Calu3 (cell line): ENCODE results near the gene ANXA3. TPM values are rescaled to one million over a fixed set of nuclear protein-coding genes. Genes with fewer than 3 reads are reported as not detected.

Source experiments
- BruUV-seq: library from RNA; stranded (reverse); fragments of 400-500 nt; replicated peaks from 2 replicates; lab custom pipeline; 2021; lab: Mats Ljungman, UMichigan
- CTCF ChIA-PET: fragments of 300-600 bp; sonication (Branson Sonifier 250); formaldehyde crosslinking; loops from one replicate; lab custom pipeline; 2022; ENCODE audit warnings: antibody characterized with exemption; lab: Charles Lee
- DNase-seq: peaks from one replicate; pipeline ENCODE4 v3.0.0; 2022
- H3K27ac Mint-ChIP-seq: one replicate; pipeline ENCODE4 v1.8.0; 2022; ENCODE audit warnings: mixed read lengths; ENCODE audit not compliant: unreplicated experiment
- H3K27me3 Mint-ChIP-seq: one replicate; pipeline ENCODE4 v1.8.0; 2022; ENCODE audit warnings: mixed read lengths; ENCODE audit not compliant: unreplicated experiment
- H3K36me3 Mint-ChIP-seq: one replicate; pipeline ENCODE4 v1.8.0; 2022; ENCODE audit warnings: mild to moderate bottlenecking, moderate library complexity, mixed read lengths; ENCODE audit not compliant: insufficient read depth, unreplicated experiment
- H3K4me1 Mint-ChIP-seq: one replicate; pipeline ENCODE4 v1.8.0; 2022; ENCODE audit warnings: mild to moderate bottlenecking, low read depth, mixed read lengths; ENCODE audit not compliant: unreplicated experiment
- H3K4me3 Mint-ChIP-seq: one replicate; pipeline ENCODE4 v1.8.0; 2022; ENCODE audit warnings: mild to moderate bottlenecking, low read depth, moderate library complexity, mixed read lengths; ENCODE audit not compliant: unreplicated experiment
- H3K9me3 Mint-ChIP-seq: one replicate; pipeline ENCODE4 v1.8.0; 2022; ENCODE audit warnings: low read depth, mixed read lengths; ENCODE audit not compliant: unreplicated experiment
- CTCF ChIP-seq: fragments of 200-600 bp; IDR thresholded peaks from one replicate; pipeline ENCODE4 v1.8.0; 2022; ENCODE audit warnings: antibody characterized with exemption; ENCODE audit not compliant: unreplicated experiment
- intact Hi-C: fragments of 100-400 bp; cut with micrococcal nuclease; formaldehyde crosslinking; loops from one replicate; pipeline ENCODE4 v1.10.0; 2022; ENCODE audit not compliant: unreplicated experiment
- total RNA-seq: library from RNA; stranded (reverse); gene quantifications from 2 replicates; pipeline ENCODE4 v1.2.3, GENCODE V29; 2022

ANXA3 gene
- total RNA-seq, 1 experiment from 2014 or later, result 188 TPM

GRCh38 chr4:78599147-78599546 lies 47.6 kb downstream of the ANXA3 start:
- Mint-ChIP-seq H3K4me3 (no peak overlapping the region), H3K36me3 (peaks cover 67% of the 10 kb centered on the region), H3K4me1 (peaks cover 11% of the 10 kb centered on the region), H3K27ac (no peak overlapping the region), H3K27me3 (no peaks in the 10 kb centered on the region), H3K9me3 (no peaks in the 10 kb centered on the region)
- no peak for TF ChIP-seq CTCF
- no TSS peak for BruUV-seq
- CTCF ChIA-PET, result no interaction called here
- no peak for DNase-seq
- intact Hi-C loops, result no loop called here

GRCh38 chr4:78599931-78600375 lies 48.4 kb downstream of the ANXA3 start:
- no TSS peak for BruUV-seq
- Mint-ChIP-seq H3K9me3 (no peaks in the 10 kb centered on the region), H3K27ac (no peak overlapping the region), H3K4me3 (no peak overlapping the region), H3K4me1 (peaks cover 11% of the 10 kb centered on the region), H3K36me3 (peaks cover 63% of the 10 kb centered on the region), H3K27me3 (no peaks in the 10 kb centered on the region)
- CTCF ChIA-PET, result no interaction called here
- TF ChIP-seq CTCF, result no peak
- DNase-seq, result no peak
- intact Hi-C loops, result no loop called here

GRCh38 chr4:78601013-78601412 lies 49.4 kb downstream of the ANXA3 start:
- intact Hi-C loops, result no loop called here
- no peak overlapping the region for H3K4me3 Mint-ChIP-seq
- peaks cover 3% of the 10 kb centered on the region for H3K4me1 Mint-ChIP-seq
- no peaks in the 10 kb centered on the region for H3K27me3 Mint-ChIP-seq
- CTCF ChIA-PET, result no interaction called here
- no peak for TF ChIP-seq CTCF
- BruUV-seq, result no TSS peak
- peaks cover 54% of the 10 kb centered on the region for H3K36me3 Mint-ChIP-seq
- no peak for DNase-seq
- no peak overlapping the region for H3K27ac Mint-ChIP-seq
- no peaks in the 10 kb centered on the region for H3K9me3 Mint-ChIP-seq

GRCh38 chr4:78602334-78602733 lies 50.8 kb downstream of the ANXA3 start:
- peaks cover 53% of the 10 kb centered on the region for H3K36me3 Mint-ChIP-seq
- DNase-seq, result no peak
- no peaks in the 10 kb centered on the region for H3K27me3 Mint-ChIP-seq
- BruUV-seq, result no TSS peak
- TF ChIP-seq CTCF, result no peak
- H3K4me3 Mint-ChIP-seq, result no peak overlapping the region
- H3K9me3 Mint-ChIP-seq, result no peaks in the 10 kb centered on the region
- CTCF ChIA-PET, result no interaction called here
- H3K4me1 Mint-ChIP-seq, result no peaks in the 10 kb centered on the region
- intact Hi-C loops, result no loop called here
- H3K27ac Mint-ChIP-seq, result no peak overlapping the region
